ENCODE data around the gene PLS1.
"Not testable (repeated sequence)": the region's sequence is repeated elsewhere in the genome, so short reads cannot be mapped to it uniquely, and the experiment has no call there.

GRCh38 chr3:142574223-142574622 is 22.0 kb upstream of the PLS1 start:
- TF ChIP-seq CTCF (IDR thresholded peaks at IDR 0.05; ENCODE audit: low read depth, low read length, poor library complexity, severe bottlenecking); EZH2phosphoT487 (IDR thresholded peaks at IDR 0.05; ENCODE audit: borderline replicate concordance, low read length): not testable (repeated sequence)
